HG03520 (cell line): ENCODE measurements around the gene LORICRIN.
A peak's percentile ranks its signal among the peaks of the same experiment; 100 is the strongest.

Experiments used
- ATAC-seq: cut with Tn5 transposase; IDR thresholded peaks from one replicate; pipeline ENCODE4 v1.9.1; 2021; ENCODE audit warnings: mild to moderate bottlenecking, moderate library complexity; ENCODE audit not compliant: unreplicated experiment

LORICRIN gene

GRCh38 chr1:153248176-153248879 lies 11.2 kb upstream of the LORICRIN start:
- ATAC-seq: no peak

DNA sequence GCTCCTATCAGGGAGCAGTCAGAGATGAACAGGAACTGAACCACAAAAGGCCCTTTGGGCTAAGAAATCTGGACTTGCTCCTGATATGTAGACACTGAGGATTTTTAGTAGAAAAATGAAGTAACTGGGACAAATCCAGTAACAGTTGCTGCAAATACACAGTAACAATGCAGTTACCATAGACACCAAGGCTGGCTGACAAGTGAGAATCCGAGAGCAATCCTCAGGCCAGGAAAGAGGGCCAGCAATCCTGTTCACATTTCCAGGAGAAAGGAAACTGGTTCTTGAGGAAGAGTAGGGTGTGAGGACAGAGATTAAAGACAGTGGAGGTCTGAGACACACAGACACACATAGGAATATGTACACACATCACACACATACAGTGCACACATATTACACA lies 9.3 kb upstream of the LORICRIN start:
- no peak for ATAC-seq

- ATAC-seq: no peak
These were observed 8.4 kb upstream of the LORICRIN start for GRCh38 chr1:153251087-153251486.

DNA sequence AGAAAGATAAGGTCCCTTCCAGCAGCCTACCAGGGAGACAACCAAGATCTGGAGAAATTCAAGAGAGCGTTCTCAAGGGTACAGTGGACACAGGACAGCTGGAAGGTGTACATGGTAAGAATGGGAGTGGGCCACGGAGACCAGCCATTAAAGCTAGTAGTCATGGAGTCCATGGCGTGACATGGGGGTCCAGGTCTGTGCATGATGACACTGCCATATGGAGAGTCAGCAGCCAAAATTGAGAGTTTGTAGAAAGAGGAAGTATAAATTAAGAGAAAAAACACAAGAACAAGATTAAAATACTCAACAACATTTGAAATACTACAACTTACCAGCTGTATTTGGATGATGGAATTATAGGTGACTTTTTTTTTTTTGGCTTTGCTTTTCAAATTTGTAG lies 7.9 kb upstream of the LORICRIN start:
- ATAC-seq: no peak

DNA sequence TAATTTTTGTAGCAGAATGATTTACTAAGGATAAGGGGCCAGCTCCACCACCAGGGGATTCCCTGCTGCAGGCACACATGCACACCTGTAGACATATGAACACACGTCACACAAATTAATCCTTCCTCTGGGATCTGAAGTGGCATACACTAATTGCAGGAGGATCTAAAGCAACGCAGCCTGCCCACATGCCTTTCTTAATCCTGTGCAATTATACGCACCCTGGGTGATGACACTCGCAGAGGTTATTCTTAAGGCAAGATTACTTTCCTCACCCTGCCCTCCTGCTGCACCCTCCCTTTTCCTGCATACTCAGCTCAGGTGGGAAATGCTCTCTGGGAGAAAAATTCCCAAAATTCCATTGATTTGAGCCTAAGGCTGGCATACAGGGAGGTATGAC lies 7.5 kb upstream of the LORICRIN start:
- ATAC-seq: no peak

- ATAC-seq: no peak
These were observed 6.4 kb upstream of the LORICRIN start for GRCh38 chr1:153253076-153253475.

DNA sequence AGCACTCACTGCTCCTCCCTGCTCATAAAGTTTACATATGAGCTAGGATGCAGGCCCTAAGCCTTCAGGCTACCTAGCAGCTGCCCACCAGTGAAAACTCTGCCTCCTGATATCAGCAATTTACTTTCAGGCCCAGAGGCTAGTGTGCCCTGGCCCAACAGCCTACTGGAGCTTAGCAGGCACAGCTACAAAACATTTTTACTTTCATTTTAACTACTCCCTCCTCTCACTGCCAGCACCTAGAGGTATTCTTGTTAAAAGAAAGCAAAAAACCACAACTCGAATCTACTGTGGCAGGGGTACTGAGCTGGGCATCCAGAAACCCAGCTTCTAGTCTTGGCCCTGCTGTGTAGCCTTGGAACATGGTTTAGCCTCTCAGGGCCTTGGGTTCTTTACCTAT lies 5.8 kb upstream of the LORICRIN start:
- no peak for ATAC-seq

DNA sequence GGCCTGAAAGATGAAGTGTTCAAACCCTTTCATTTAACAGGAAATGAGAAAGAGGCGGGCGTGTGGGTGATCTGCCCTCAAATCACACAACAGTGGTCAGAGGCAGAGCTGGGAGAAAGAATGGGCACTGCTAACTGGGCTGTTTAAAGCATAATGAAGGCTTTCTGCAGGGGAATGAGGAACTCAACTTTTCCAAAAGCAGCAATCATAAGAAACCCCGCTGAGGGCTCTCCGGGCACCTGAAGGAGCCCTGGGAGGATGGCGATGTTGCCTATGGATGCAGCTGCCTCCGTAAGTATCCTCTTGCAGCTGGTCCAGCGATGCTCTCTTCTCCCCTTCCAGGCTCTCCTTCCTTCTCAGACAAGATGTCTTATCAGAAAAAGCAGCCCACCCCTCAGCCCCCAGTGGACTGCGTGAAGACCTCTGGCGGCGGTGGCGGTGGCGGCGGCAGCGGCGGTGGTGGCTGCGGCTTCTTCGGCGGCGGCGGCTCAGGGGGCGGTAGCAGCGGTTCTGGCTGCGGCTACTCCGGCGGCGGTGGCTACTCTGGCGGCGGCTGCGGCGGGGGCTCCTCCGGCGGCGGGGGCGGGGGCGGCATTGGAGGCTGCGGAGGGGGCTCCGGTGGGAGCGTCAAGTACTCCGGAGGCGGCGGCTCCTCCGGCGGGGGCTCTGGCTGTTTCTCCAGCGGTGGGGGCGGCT lies 1.2 kb downstream of the LORICRIN start:
- ATAC-seq: no peak

- ATAC-seq: no peak
These were observed 2.0 kb downstream of the LORICRIN start for GRCh38 chr1:153261281-153262069.

DNA sequence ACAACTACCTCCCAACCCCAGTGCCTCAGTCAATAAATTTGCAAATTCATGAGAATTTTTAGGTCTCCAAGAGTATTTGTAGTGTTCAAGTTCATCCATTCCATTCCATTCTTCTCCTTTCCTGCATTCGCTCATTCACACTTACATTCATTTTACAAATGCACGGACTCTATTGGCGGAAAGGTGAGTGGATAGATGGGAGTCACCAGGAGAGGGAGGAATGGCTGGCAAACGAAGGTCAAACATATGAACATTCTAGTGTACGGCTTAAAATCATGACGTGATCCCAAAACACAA lies 2.5 kb downstream of the LORICRIN start:
- no peak for ATAC-seq

DNA sequence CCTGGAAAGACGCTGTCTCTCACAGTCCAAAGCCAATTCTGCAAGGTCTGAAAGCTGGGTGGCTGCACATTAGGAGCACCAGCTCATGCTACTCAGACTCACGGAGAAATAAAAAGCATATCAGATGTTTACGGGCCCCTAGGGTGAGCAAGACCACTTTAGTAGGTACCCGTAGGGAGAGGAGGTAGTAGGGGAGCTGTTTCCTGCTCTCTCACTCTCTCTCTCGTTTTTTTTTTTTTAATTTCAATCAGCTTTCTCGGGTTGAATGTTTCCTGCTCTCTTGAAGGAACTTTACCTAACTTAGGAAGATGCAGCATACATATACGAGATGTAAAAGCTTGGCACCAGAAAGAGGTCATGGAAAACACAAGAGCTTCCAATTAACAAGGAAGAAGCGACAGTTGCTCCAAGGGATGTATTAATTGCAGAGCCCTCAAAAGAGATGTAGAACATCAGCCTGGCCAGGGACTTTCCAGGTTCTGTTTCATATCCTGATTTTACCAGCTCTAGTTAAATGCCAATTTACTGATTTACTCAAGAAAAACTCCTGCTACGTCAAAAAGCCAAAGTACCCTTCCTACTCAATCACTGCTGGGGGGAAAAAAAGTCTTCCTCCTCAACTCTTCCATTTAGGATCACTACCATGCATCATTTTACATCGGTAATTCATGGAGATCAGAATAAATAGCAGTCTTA lies 3.1 kb downstream of the LORICRIN start:
- ATAC-seq: no peak

DNA sequence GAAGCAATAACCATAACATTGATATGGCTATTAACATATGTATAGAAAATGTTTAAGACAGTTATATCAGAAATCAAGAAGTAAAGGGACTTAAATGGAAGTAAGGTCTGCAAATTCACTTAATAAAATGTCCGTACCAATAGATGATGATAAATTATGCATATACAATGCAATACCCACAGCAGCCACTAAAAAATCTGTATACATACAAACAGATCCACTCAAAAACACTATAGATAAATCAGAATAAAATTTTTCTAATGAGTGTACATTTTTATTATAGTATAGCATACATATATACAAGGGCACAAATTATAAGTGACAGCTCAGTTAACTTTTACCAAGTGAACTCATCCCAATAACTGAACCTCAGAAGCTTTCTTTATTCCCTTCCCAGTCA lies 6.0 kb downstream of the LORICRIN start:
- ATAC-seq: no peak

DNA sequence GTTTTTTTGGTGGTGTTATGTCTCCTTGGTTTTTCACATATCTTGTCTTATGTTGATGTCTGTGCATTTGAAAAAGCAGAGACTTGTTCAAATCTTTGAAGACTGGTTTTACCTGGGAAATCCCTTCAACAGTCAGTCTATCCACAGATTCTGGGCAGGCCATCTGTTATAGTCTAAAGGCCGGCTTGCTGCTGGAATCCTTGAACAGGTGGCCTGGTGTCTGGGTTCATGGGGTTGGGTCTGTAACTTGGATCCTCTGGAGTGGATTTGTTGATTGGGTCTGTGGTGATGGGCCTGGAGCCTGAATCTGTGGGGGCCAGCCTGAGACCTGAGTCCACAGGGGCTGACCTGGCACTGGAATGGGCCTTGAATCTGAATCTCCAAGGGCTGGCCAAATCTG lies 12.2 kb downstream of the LORICRIN start:
- no peak for ATAC-seq

DNA sequence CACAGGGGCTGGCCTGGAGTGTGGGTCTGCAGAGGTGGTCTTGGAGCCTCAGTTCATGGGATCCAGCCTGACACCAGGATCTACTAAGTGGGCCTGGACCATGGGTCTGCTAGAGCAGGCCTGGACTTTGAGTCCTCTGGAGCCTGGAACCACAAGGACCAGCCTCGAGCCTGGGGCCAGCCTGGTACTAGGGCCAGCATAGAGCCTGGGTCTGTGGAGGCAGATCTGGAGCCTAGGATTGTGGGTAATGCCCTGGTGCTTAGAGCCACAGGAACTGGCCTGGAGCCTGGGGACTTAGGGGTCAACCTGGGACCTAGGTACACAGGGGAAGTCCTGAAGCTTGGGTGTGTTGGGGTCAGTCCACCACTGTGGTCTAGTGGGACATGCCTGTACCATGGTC lies 12.7 kb downstream of the LORICRIN start:
- no peak for ATAC-seq

DNA sequence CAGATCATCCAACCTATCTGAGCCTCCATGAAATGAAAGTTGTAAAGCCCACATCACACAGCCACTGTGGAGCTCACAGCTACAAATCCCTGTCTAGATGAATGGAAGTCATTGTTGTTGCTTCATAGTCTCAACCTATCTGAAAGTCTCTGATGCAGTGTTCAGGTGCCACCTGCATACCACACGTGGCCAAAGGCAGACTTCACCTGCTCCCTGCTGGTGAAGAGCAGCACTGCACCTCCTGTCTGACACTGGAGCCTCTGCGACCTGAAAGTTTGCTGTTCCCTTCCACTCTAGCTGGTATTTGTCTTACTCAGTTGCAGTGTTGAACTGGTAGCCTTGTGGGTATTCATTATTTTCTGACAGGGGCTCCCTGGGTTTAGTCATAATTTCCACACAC lies 18.4 kb downstream of the LORICRIN start:
- ATAC-seq: peak; percentile 61

DNA sequence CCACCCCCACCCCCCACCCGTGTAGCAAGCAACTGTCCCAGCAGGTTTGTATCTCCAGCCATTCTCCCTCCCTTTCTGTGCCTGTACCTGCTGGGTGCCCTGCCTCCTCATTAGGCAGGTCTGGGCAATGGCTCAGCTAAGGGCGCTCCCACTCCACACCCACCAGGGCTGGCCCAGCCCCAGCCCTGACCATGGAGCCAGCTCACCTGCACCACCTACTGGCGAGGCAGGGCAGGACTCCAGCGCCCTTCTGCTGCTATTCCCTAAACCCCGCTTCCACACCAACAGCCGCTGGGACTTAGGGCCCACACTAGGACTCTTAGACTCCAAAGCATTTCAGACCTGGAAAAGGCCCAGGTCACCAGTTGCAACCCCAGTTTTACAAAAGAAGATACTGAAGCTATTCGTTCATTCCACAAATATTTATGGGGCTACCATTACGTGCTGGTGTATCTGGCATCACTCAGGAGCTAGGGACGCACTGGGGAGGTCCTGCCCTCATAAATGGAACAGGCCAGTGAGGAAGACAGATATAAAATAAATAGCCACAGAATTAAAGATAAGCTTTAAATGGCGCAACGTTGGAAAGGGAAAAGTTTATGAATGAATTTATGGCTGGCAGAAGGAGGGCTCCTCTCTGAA lies 29.3 kb downstream of the LORICRIN start:
- no peak for ATAC-seq

GRCh38 chr1:153291514-153291913 lies 32.0 kb downstream of the LORICRIN start:
- ATAC-seq: no peak

DNA sequence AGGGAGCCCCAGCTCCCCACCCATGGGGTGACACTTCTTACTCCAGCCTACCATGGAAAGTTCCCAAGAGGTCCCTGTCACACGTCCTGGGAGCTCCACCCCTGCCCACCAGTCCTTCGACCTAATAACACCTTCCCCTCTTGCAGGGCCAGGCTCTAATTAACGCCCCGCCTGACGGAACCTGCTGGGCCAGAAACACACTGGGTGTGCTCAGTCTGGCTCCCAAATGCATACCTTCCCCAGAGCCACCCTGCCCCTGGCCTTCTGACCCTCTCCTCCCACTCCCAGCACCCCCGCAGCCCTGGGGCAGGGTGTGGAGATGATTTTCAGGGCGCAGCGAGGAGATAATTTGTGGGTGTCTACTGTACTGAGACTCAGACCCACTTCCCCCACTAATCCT lies 32.7 kb downstream of the LORICRIN start:
- no peak for ATAC-seq

- no peak for ATAC-seq
These were observed 33.4 kb downstream of the LORICRIN start for GRCh38 chr1:153292740-153293479.

- no peak for ATAC-seq
These were observed 33.9 kb downstream of the LORICRIN start for GRCh38 chr1:153293480-153293775.

- ATAC-seq: no peak
These were observed 34.4 kb downstream of the LORICRIN start for GRCh38 chr1:153293851-153294250.
